Trophoblast cell (in vitro differentiated cells and primary cell): ENCODE data around the gene NUMA1.

Experiments used
- DNase-seq, 2 donors: peaks; one replicate each; pipeline ENCODE4 v3.0.0-alpha.2; 2016
- H2AFZ ChIP-seq: 2 replicates; pipeline ENCODE4 v1.6.1; 2013; ENCODE audit warnings: low read length, moderate library complexity, mild to moderate bottlenecking; ENCODE audit not compliant: insufficient read depth, poor library complexity
- H2AK5ac ChIP-seq: 2 replicates; pipeline ENCODE4 v1.6.1; 2013; ENCODE audit warnings: mild to moderate bottlenecking, low read length
- H2BK120ac ChIP-seq: 2 replicates; pipeline ENCODE4 v1.6.1; 2013; ENCODE audit warnings: low read length, mild to moderate bottlenecking, moderate library complexity; ENCODE audit not compliant: insufficient read depth, poor library complexity
- H2BK12ac ChIP-seq: 2 replicates; pipeline ENCODE4 v1.6.1; 2013; ENCODE audit warnings: mild to moderate bottlenecking, low read length, moderate library complexity
- H2BK5ac ChIP-seq: 2 replicates; pipeline ENCODE4 v1.6.1; 2013; ENCODE audit warnings: low read length, low read depth, moderate library complexity, mild to moderate bottlenecking; ENCODE audit not compliant: poor library complexity
- H3K14ac ChIP-seq: 2 replicates; pipeline ENCODE4 v1.6.1; 2013; ENCODE audit warnings: mild to moderate bottlenecking, low read length
- H3K18ac ChIP-seq: 2 replicates; pipeline ENCODE4 v1.6.1; 2013; ENCODE audit warnings: mild to moderate bottlenecking, low read length
- H3K23ac ChIP-seq: 2 replicates; pipeline ENCODE4 v1.6.1; 2013; ENCODE audit warnings: low read length
- H3K27ac ChIP-seq: 2 replicates; pipeline ENCODE4 v1.5.1; 2013; ENCODE audit warnings: low read depth, mild to moderate bottlenecking, inconsistent platforms, low read length, moderate library complexity
- H3K27me3 ChIP-seq: 2 replicates; pipeline ENCODE4 v1.6.1; 2013; ENCODE audit warnings: inconsistent platforms, mild to moderate bottlenecking, low read length, moderate library complexity; ENCODE audit not compliant: insufficient read depth
- H3K36me3 ChIP-seq, 2 experiments: 1 replicate in 1 of 2; 2 replicates in 1 of 2; pipeline ENCODE4 v1.6.1; 2013; ENCODE audit warnings: low read length in 2 of 2, mild to moderate bottlenecking in 2 of 2, moderate library complexity in 1 of 2; ENCODE audit not compliant: insufficient read depth in 2 of 2, control insufficient read depth in 1 of 2
- H3K4ac ChIP-seq: 2 replicates; pipeline ENCODE4 v1.6.1; 2013; ENCODE audit warnings: low read depth, mild to moderate bottlenecking, low read length, moderate library complexity
- H3K4me1 ChIP-seq, 2 experiments: 1 replicate in 1 of 2; 2 replicates in 1 of 2; pipeline ENCODE4 v1.6.1; 2013; ENCODE audit warnings: low read length in 2 of 2, mild to moderate bottlenecking in 2 of 2, moderate library complexity in 1 of 2; ENCODE audit not compliant: insufficient read depth in 2 of 2, control insufficient read depth in 1 of 2
- H3K4me2 ChIP-seq: 2 replicates; pipeline ENCODE4 v1.6.1; 2013; ENCODE audit warnings: inconsistent platforms, mild to moderate bottlenecking, low read length, moderate library complexity
- H3K4me3 ChIP-seq: 2 replicates; pipeline ENCODE4 v1.5.1; 2013; ENCODE audit warnings: mild to moderate bottlenecking, low read depth, low read length, inconsistent platforms
- H3K79me1 ChIP-seq: one replicate; pipeline ENCODE4 v1.6.1; 2013; ENCODE audit warnings: low read length
- H3K79me2 ChIP-seq: 2 replicates; pipeline ENCODE4 v1.6.1; 2013; ENCODE audit warnings: low read length, mild to moderate bottlenecking; ENCODE audit not compliant: control insufficient read depth, insufficient read depth, poor library complexity
- H3K9ac ChIP-seq: 2 replicates; pipeline ENCODE4 v1.6.1; 2013; ENCODE audit warnings: mild to moderate bottlenecking, low read length
- H3K9me3 ChIP-seq: 2 replicates; pipeline ENCODE4 v1.6.1; 2013; ENCODE audit warnings: low read depth, mild to moderate bottlenecking, control low read depth, inconsistent platforms, low read length; ENCODE audit not compliant: insufficient read depth
- H4K12ac ChIP-seq: 2 replicates; pipeline ENCODE4 v1.6.1; 2013; ENCODE audit warnings: low read depth, mild to moderate bottlenecking, low read length, moderate library complexity
- H4K8ac ChIP-seq: 2 replicates; pipeline ENCODE4 v1.6.1; 2013; ENCODE audit warnings: low read depth, mild to moderate bottlenecking, low read length, moderate library complexity
- H4K91ac ChIP-seq: one replicate; pipeline ENCODE4 v1.6.1; 2013; ENCODE audit warnings: low read depth, mild to moderate bottlenecking, low read length, moderate library complexity
- WGBS: extraction: QIAGEN DNeasy Blood & Tissue Kit; methylation state at CpG from one replicate; pipeline ENCODE4 v1.1.7; 2013; ENCODE audit warnings: missing lambda C conversion rate; ENCODE audit not compliant: insufficient read length, insufficient coverage; ENCODE audit errors: extremely low coverage; 5-methylcytosine and 5-hydroxymethylcytosine counted together

Gene NUMA1

DNA sequence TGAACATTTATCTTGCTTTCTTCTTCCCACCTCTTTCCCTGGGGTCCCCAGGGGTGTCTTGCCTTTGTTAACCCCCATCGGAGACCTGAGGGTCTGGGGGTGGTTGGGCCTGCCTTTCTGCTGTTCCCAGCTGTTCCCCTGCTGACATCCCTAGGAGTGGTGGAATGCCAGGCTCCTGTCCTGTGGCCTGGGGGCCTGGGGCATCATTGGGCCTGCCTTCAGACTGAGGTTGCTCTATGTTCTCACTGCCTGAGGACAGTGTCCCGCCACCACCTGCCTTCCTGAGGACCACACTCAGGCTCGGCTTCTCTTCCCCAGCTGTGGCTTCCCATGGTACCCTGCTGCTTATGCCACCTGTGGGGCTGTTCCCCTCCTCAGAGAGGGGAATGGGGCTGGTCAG lies 82.7 kb downstream of the NUMA1 start:
- Histone ChIP-seq H4K12ac (no peak overlapping the region), H3K4me3 (no peak overlapping the region), H2BK5ac (no peak overlapping the region), H4K8ac (no peak overlapping the region), H2BK120ac (no peak overlapping the region), H2AFZ (no peak overlapping the region), H3K18ac (no peak overlapping the region), H4K91ac (no peak overlapping the region), H3K79me1 (no peaks in the 10 kb centered on the region), H3K9me3 (no peaks in the 10 kb centered on the region), H3K27ac (no peak overlapping the region), H3K14ac (no peak overlapping the region), H3K36me3 (peaks cover 31 to 32% of the 10 kb centered on the region in 2 experiments), H3K79me2 (no peaks in the 10 kb centered on the region), H3K4ac (no peak overlapping the region), H2AK5ac (no peak overlapping the region), H2BK12ac (no peak overlapping the region), H3K27me3 (no peaks in the 10 kb centered on the region), H3K4me1 (peaks cover 5 to 10% of the 10 kb centered on the region in 2 experiments), H3K23ac (no peak overlapping the region), H3K4me2 (no peak overlapping the region), H3K9ac (no peak overlapping the region)
- no CpG with 5 or more reads among the region's 3 CpGs for WGBS
- peak; percentile 75 to 85 for DNase-seq

DNA sequence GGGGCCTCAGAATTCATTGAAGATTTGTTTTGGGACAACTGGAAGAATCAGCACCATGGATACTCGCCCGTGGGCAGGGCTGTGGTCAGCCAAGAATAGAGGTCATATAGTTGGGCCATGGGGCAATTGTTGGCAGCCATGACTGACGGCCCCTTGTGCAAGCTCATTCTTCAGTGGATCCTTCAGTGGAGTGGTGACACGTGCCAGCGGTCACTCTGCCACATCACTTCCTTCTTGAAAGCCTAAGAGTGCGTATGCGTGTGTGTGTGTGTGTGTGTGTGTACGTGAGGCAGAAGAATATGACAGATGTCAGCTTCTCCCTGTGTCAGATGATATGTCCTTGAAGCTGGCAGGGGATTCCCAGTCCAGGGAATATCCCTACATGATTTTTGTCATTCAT lies 83.4 kb downstream of the NUMA1 start:
- H3K4me2 ChIP-seq: no peak overlapping the region
- H2AK5ac ChIP-seq: no peak overlapping the region
- no peak overlapping the region for H3K23ac ChIP-seq
- no peak overlapping the region for H4K91ac ChIP-seq
- no peak overlapping the region for H2BK120ac ChIP-seq
- no peak overlapping the region for H2AFZ ChIP-seq
- no peak overlapping the region for H2BK5ac ChIP-seq
- H3K4me1 ChIP-seq: peaks cover 5 to 10% of the 10 kb centered on the region in 2 experiments
- H3K79me2 ChIP-seq: no peaks in the 10 kb centered on the region
- DNase-seq: peak; percentile 89 to 99
- no peak overlapping the region for H3K27ac ChIP-seq
- H3K4me3 ChIP-seq: no peak overlapping the region
- no peaks in the 10 kb centered on the region for H3K79me1 ChIP-seq
- H2BK12ac ChIP-seq: no peak overlapping the region
- no peak overlapping the region for H3K9ac ChIP-seq
- no peak overlapping the region for H4K8ac ChIP-seq
- no peak overlapping the region for H3K18ac ChIP-seq
- no peaks in the 10 kb centered on the region for H3K27me3 ChIP-seq
- H3K9me3 ChIP-seq: no peaks in the 10 kb centered on the region
- no peak overlapping the region for H3K14ac ChIP-seq
- no peak overlapping the region for H3K4ac ChIP-seq
- WGBS: no CpG with 5 or more reads among the region's 8 CpGs
- no peak overlapping the region for H4K12ac ChIP-seq
- H3K36me3 ChIP-seq: peaks cover 25% of the 10 kb centered on the region in 2 experiments

DNA sequence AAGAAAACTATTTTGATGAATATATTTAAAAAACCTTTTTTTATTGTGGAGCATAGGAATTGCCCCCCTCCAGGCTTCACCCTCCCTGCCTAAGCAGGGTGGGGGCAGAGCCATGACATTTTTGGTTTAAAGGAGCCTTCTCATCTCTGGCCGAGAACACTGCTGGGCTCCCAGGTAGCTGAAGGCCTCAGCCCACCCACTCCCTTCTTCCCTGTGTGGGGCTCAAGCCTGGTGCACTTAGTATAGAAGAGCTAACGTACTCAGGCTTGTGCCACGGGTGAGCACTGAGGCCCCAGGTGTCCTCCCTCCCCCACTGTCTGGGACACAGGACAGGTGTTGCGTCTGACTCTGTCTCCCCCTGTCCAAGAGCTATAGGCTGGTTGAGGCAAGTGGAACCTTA lies 83.8 kb downstream of the NUMA1 start:
- H2AK5ac ChIP-seq: no peak overlapping the region
- H3K79me2 ChIP-seq: no peaks in the 10 kb centered on the region
- no peak overlapping the region for H3K4me3 ChIP-seq
- no peak for DNase-seq
- H3K4me1 ChIP-seq: peaks cover 5 to 10% of the 10 kb centered on the region in 2 experiments
- H3K4ac ChIP-seq: no peak overlapping the region
- H3K27me3 ChIP-seq: no peaks in the 10 kb centered on the region
- H4K91ac ChIP-seq: no peak overlapping the region
- no peak overlapping the region for H3K23ac ChIP-seq
- no peak overlapping the region for H2BK120ac ChIP-seq
- H4K12ac ChIP-seq: no peak overlapping the region
- no peak overlapping the region for H3K4me2 ChIP-seq
- H3K27ac ChIP-seq: no peak overlapping the region
- no peak overlapping the region for H3K18ac ChIP-seq
- no peak overlapping the region for H3K9ac ChIP-seq
- no peak overlapping the region for H2BK12ac ChIP-seq
- H4K8ac ChIP-seq: no peak overlapping the region
- H2BK5ac ChIP-seq: no peak overlapping the region
- peaks cover 21% of the 10 kb centered on the region in 2 experiments for H3K36me3 ChIP-seq
- H2AFZ ChIP-seq: no peak overlapping the region
- H3K9me3 ChIP-seq: no peaks in the 10 kb centered on the region
- H3K79me1 ChIP-seq: no peaks in the 10 kb centered on the region
- no peak overlapping the region for H3K14ac ChIP-seq
- WGBS: no CpG with 5 or more reads among the region's 4 CpGs

DNA sequence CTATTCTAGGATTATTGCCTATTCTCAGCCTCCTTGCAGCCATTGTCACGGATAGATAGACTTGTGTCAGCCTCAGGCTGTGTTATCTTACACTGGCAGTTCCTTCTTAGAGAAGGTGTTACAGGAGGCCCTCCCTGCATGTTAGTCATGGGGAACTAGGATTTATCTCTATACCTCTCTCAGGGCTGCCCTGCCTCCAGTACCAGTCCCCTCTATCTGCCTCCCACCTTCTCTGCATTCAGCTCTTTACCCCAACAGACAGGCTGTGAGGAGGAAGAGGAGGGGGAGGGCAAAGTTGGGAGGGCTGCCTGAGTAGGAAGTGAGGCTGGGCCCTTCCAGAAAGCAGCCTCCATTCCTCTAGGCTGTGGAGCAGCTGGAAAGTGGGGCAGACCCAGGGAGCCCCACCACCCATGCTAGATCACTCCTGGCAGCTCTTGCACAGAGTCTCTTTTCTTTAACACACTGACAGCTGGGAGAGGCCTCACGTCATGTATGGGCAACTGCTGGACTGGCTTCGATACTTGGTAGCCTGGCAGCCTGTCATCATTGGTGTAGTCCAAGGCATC lies 84.5 kb downstream of the NUMA1 start:
- Histone ChIP-seq H3K9me3 (no peaks in the 10 kb centered on the region), H3K23ac (no peak overlapping the region), H3K36me3 (peaks cover 14% of the 10 kb centered on the region in 2 experiments), H3K4me3 (no peak overlapping the region), H2BK5ac (no peak overlapping the region), H3K27me3 (no peaks in the 10 kb centered on the region), H4K91ac (no peak overlapping the region), H3K9ac (no peak overlapping the region), H3K18ac (no peak overlapping the region), H4K8ac (no peak overlapping the region), H3K79me1 (no peaks in the 10 kb centered on the region), H4K12ac (no peak overlapping the region), H2BK120ac (no peak overlapping the region), H3K79me2 (no peaks in the 10 kb centered on the region), H2AK5ac (no peak overlapping the region), H3K4me1 (peaks cover 5 to 7% of the 10 kb centered on the region in 2 experiments), H2BK12ac (no peak overlapping the region), H3K4me2 (no peak overlapping the region), H2AFZ (no peak overlapping the region), H3K14ac (no peak overlapping the region), H3K4ac (no peak overlapping the region), H3K27ac (no peak overlapping the region)
- WGBS: no CpG with 5 or more reads among the region's 3 CpGs
- DNase-seq: peak in 1 of 2 donors; percentile 13
